ENCODE results near the gene CAMK1G.

CAMK1G gene

DNA sequence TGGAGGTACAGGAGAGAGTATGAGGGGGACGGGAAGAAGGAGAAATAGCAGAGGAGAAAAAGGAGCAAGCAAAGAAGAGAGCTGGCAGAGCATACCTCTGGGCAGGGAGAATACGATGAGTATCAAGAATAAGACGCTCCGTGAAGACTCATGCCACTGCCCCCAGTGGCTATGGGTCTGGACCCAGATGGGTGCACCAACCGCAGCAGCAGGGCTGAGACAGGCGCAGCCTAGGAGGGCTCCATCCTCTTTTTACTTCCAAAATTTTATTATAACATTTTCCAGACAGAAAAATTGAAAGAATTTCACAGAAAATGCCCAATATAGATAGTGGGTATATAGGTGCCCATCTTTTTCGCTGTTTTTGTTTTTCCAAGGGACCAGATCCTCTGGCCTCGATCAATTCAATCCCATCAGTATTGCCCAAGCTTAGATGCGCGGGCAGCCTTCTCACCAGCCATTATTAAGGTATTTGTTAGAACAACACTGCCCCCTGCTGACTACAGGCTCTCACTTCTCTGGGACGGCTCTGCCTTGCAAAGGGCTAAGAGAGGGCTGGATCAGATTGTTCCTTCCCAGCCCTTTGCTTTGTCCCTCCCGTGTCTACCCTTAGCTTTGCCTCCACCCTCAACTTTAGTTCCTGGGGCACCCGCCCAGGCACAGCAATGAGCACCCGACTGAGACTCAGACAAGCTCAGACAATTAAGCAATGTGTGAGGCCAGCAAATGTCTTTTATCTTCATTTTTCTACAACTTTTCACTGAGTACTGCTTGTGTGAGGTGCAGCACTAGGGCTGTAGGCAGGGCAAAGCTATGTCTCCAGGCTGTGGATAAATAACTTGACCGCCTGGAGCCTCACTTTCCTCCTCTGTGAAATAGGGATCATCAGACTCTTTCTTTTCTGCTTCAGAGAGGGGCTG is 17.5 kb upstream of the CAMK1G start:
- peak; percentile 59 to 64 for DNase-seq

GRCh38 chr1:209567698-209568175 is 15.8 kb upstream of the CAMK1G start:
- no peak for DNase-seq

DNA sequence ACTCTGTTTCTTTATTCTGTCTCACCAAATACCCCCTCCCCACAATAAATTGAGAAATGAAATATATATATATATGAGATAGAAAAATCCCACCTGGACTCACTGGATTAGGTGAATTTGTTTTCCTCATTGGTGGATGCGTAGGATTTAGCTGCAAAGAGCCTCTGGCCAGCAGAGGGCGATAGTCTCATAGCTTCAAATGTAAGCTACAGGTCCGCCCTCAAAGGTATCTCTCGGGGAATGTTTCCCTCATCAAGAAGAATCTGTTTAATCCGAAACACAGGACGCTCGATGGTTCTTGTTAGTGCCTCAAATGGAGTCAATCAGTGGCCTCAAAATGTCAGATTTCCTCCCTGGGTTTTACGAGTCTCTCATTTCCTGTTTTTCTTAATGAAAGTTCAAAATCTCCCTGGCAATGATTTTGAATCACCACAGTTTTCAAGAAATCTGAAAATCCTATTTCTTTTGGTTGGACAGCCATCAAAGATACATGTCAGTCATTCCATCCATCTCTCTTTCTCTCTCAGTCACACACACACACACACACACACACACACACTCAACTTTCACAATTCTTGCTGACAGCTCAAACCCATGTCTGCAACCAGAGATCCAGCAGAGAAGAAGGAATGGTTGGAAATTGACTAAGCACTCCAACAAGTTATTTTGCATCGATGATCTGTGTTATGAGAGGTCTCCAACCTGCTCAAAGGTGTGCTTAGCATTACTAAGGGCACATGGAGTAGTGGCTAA is 13.9 kb upstream of the CAMK1G start:
- DNase-seq: peak; percentile 65 to 74

DNA sequence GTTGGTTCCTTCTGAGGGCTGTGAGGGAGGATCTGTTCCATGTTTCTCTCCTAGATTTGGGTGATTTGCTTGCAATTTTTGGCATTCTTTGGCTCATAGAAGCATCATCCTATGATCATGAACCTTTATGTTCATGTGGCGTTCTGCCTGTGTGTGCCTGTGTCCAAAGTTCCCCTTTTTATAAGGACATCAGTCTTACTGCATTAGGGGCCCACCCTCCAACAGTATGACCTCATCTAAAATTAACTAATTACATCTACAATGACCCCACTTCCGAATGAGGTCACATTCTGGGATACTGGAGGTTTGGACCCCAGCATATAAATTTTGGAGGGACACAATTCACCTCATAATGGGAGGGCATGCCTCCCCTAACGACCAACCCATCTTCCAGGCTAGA is 12.8 kb upstream of the CAMK1G start:
- DNase-seq: no peak

DNA sequence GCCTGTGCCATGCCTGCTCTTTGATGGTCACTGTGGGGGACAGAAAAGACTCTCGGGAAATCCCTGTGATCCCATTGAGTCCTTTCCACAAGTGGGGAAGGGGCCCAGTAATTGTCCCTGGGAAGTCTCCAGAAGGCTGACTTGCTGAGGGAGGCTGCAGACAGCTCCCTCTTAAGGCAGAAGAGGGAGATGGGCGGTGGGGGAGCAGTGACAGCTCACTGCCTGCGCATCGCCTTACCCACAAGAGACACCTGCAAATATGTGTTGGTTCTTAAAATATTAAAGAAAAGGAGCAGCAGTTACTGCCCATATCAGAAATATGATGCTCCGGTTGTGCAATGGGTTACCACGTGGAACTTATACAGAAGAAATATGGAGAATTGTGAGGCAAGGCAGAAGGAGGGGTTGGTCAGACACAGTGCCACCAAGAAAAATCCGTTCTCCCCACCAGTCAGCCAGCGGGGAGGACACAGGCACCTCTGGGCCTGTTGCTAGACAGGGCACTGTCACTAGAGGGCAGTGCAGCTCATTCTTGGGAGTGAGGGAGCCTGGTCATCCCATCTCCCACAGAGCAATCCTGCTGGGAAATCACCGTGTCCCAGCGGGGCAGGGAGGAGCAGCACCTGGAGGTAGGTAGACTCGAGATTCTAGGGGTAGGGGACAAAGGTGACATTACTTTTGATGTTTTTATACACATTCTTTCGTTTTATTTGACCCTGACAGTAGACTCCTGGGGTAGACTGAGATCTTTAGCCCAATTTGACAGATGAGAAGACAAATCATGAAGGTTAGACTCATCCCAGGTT is 6.9 kb upstream of the CAMK1G start:
- peak; percentile 44 to 68 for DNase-seq

GRCh38 chr1:209577346-209577745 is 6.2 kb upstream of the CAMK1G start:
- no peak for DNase-seq

- DNase-seq: no peak
Observed at GRCh38 chr1:209580577-209580976, 2.9 kb upstream of the CAMK1G start.

DNA sequence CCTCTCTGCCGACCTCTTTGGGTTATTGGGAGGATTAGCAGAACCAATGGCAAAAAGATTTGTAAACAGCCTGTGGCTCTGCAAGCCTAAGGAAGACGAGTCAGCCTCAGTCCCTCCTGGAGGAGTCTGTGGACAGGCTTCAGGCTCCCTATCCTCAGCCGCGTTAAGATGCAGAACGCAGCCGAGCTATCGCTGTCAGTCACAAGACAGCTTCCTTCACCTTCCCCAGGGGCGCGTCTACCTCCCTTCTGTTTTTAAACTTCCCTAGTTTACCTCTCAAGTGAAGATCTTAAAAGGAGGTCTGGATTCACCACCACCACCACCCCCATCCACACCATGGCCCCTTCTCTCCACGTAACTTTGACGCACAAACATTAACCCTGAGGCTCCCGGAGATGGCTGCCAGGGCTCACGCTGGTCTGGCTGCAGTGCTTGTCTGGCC is 738 bp downstream of the CAMK1G start:
- no peak for DNase-seq

DNA sequence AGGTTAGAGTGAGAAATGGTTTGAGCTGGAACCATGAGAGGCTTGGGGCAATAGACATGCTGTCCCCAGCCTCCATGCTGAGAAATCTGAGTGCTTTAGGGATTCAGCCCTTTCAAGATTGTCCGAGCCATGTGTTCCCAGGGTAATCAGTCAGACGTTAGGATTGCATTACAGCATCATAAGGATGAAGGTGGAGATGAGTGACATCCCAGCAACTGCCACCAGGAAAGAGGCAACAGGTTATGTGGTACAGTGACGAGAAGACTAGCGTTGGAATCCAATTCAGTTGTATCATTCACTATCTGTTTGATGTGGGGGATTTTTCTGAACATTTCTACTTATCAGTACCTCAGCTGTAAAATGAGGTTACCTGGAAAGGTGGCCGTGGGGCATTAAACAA is 1.7 kb downstream of the CAMK1G start:
- DNase-seq: no peak

GRCh38 chr1:209585672-209586071 is 2.2 kb downstream of the CAMK1G start:
- no peak for DNase-seq

DNA sequence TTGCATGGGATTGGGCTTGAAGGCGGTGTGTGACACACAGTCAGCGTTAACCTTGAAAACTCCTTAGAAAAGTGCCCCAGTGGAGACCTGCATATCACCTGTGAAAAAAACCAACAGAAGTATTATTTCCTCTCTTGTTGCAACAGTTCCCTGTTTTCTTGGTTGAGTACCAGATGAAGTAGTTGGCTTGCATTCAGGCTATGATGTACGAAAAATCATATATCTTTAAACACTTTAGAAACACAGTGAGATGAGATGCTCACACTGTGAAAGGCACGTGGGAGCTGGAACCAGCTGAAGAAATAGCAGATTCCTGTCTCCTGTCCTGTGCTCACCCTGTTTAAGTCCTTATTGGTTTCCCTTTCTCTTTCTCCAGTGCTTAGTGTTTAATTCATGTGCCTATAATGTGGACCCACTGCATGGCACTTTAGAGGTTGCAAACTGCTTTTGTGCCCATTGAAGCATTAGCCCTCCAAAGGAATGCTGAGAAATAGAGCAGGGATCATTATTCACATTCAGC is 2.8 kb downstream of the CAMK1G start:
- DNase-seq: no peak

- no peak for DNase-seq
Observed at GRCh38 chr1:209587789-209588188, 4.3 kb downstream of the CAMK1G start.

DNA sequence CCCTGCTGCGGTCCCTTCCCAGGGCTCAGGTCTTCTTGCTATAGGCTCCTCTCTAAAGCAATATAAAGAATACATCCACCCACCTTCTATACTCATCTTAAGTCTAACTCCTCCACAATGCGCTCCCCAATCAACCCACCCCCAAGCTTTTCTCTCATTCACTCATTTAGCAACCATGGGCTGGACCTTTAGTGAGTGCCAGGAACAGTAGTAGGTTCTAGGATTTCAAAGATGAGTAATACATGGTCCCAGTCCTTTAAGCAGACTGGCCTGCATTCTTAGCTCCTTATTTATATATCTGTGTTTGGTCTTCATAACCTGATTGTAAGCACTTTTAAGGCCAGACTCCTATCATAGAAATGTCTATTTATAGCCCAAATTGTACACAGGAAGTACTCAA is 5.9 kb downstream of the CAMK1G start:
- no peak for DNase-seq

GRCh38 chr1:209589863-209590262 is 6.3 kb downstream of the CAMK1G start:
- no peak for DNase-seq

- no peak for DNase-seq
Observed at GRCh38 chr1:209590405-209590804, 6.9 kb downstream of the CAMK1G start.

DNA sequence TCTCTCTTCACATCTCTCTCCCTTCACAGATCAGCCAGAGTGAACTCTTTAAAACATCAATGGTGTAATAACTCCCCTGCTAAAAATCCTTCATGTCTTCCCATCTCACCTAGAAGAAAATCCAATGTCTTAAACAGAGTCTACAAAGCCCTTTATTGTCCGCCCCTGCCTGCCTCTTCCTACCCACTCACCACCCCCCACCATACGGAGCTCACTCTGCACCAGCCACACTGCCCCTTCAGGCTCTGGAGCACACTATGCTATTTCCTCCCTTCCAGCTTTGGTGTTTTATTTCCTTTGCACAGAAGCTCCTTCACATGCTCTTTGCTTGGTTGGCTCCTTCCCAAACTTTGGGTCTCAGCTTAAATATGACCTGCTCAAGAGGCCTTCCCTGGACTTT is 10.2 kb downstream of the CAMK1G start:
- DNase-seq: no peak

GRCh38 chr1:209594440-209594839 is 10.9 kb downstream of the CAMK1G start:
- DNase-seq: no peak

GRCh38 chr1:209595028-209595427 is 11.5 kb downstream of the CAMK1G start:
- no peak for DNase-seq

DNA sequence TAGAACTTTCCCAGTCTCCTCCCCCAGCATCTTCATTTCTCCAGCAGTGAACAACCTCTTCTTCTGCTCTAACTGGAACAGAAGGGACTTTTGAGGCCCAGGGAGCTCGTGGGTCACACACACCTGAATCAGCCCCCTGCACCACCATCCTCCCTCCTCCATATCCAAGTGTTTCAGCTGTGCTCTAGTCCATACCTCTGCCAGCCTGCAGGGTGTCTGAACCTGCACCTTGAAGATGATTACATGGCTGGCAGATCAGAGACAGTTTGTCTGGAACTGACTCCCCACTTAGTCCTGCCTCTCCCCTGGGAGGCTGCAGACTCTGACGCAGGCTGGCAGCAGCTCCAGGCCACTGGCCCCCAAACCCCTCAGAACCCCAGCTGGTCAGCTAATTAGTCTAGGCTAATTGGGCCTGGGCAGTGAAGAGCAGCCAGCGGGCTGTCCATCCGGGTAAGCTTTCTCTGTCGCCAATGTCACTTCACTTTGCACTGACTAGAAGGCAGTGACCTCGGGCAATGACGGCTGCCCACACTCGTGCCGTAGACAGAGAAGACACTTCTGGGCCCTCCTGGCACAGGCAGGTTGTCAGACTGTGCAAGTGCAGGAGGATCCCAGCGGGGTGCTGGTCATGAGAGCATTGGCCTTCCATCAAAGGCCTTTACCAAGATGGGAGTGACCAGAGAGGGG is 12.2 kb downstream of the CAMK1G start:
- DNase-seq: no peak

DNA sequence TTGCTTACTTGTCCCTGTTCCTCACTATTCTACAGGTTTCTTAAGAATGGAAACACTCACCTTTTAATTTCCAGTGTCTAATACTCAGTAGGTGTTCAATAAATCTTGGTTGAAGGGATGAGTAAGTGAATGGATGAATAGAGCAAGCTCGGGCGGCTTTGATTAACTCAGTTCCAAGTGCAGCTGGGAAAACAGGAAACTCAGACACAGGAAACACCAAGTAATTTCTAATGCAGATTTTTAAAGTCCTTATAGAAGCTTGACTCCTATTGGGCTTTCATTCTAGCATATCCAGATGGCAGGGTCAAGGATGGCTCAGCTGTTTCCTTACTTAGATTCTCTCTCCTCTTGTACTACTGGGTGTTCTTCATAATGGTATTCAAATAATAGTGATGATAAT is 14.0 kb downstream of the CAMK1G start:
- no peak for DNase-seq

GRCh38 chr1:209598227-209598626 is 14.7 kb downstream of the CAMK1G start:
- DNase-seq: no peak

- no peak for DNase-seq
Observed at GRCh38 chr1:209600541-209600940, 17.0 kb downstream of the CAMK1G start.
